HG02642 (cell line): ENCODE data around the gene INTS15.
A peak's percentile ranks its signal among the peaks of the same experiment; 100 is the strongest.
"Not testable (repeated sequence)": the region's sequence is repeated elsewhere in the genome, so short reads cannot be mapped to it uniquely, and the experiment has no call there.

ENCODE experiments used
- ATAC-seq: cut with Tn5 transposase; IDR thresholded peaks from one replicate; pipeline ENCODE4 v1.9.1; 2021; ENCODE audit warnings: mild to moderate bottlenecking; ENCODE audit not compliant: unreplicated experiment, poor library complexity

INTS15 gene

DNA sequence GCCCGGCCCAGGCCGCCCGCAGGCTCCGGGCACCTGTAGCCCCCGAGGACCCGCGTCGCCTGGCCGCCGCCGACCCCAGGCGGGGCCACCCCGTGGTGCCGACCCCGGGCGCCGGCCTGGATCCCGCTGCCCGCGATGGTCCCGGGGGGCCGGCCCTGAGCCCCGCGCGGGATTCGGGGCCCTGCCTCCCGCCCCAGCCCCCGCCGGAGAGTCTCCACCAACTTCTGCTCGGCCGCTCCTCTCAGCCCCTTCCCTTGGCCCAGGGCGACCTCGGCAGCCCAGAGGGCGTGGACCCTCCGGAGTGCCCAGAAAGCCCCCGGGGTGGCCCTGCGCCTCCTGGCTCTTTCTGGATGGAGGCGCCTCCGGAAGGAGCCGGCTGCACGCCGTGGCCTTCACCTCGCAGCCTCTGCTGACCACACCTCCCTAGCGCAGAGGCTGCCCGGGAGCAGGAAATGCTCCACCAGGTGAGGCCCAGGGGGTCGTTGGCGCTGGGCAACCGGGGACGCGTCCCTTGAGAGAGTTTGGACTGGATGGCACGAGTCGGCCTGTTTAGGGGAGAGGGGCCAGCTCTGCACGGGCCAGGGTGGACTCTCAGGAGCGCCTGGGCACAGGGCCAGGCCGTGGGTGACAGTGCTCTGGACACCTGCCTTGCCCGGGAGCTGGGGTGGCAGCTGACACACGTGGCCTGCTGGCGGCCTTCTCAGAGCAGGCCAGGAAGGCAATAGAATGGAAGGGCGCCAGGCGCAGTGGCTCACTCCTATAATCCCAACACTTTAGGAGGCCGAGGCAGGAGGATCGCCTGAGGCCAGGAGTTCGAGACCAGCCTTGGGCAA, 26.1 kb downstream of the INTS15 start:
- no peak for ATAC-seq

DNA sequence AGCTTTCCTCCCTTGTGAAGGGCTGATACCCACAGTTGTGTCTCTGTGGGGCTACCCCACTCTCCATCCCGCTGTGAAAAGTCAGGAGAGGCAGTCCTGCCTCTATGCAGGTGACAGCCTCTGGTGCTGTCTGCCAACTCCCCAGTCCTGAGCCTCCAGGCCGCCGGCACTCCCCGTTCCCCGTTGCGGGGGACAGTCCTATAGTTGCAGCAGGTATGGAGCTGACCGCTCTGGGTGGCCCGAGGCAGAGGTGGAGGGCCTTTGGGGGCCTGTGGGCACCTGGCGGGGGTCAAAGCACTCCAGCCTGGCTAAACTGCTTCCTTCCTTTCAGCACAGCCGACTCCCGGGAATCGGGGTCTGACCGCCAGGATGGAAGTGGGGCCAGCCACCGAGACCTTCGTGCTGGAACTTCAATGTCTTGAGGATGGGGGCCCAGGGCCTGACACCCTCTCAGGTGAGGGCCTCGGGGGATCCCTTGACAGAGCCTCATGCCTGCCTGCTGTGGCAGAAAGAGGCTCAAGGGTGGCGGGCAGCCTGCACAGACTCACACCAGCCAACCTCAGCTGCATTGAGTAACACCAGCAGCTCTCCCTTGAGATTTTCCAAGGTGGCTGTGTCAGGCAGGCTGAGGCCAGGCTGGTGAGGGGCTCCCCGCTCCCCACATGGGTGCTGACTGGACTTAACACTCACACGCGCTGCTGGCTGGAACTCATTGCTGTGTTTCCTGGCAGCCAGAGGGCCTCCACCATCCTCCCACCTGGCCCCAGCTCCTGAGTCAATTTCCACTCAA, 27.2 kb downstream of the INTS15 start:
- no peak for ATAC-seq

- ATAC-seq: no peak
Observed at GRCh38 chr7:6618621-6619020, 28.8 kb downstream of the INTS15 start.

DNA sequence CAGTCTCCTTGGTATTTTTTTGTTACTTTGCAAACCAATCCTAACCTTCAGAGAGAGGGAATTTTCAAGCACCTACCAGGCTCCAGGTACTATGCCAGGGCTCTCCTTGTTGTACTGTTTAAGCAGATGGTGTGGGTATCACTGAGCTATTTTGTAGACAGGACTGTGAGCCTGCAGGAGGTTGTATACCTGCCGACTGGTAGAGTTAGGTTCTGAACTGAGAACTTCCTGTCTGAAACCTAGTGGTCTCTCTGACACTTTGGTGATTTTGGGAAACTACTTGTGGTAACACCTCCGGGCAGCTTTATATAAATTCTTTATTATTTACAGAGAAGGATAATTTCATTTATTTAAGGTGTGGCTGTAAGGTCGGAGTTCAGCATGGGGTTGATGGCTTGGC, 30.1 kb downstream of the INTS15 start:
- ATAC-seq: no peak

DNA sequence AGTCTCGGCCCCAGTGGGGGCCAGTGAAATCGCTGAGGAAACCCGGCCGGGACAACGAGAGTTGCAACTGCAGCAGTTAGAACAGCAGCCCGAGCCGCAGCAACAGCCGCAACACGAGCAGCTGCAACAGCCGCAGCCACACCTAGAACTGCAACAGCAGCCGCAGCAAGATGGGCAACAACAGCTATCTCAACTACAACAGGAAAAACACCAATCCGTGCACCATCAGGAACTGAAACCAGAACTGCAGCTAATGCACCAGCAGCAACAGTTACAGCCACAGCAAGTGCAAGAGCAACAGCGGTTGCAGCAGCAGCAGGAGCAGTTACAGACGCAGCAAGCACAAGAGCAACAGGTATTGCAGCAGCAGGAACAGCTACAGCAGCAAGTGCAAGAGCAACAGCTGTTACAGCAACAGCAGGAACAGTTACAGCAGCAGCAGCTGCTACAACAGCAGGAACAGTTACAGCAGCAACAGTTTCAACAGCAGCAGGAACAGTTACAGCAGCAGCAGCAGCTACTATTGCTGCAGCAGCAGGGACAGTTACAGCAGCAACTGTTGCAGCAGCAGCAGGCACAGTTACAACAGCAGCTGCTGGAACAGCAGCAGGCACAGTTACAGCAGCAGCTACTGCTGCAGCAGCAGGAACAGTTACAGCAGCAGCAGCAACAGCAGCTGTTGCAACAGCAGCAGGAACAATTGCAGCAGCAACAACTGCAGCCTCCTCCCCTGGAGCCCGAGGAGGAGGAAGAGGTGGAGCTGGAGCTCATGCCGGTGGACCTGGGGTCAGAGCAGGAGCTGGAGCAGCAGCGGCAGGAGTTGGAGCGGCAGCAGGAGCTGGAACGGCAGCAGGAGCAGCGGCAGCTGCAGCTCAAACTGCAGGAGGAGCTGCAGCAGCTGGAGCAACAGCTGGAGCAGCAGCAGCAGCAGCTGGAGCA, 31.6 kb downstream of the INTS15 start:
- ATAC-seq: no peak

- no peak for ATAC-seq
Observed at GRCh38 chr7:6622134-6622710, 32.4 kb downstream of the INTS15 start.

GRCh38 chr7:6623589-6624245, 33.9 kb downstream of the INTS15 start:
- no peak for ATAC-seq

DNA sequence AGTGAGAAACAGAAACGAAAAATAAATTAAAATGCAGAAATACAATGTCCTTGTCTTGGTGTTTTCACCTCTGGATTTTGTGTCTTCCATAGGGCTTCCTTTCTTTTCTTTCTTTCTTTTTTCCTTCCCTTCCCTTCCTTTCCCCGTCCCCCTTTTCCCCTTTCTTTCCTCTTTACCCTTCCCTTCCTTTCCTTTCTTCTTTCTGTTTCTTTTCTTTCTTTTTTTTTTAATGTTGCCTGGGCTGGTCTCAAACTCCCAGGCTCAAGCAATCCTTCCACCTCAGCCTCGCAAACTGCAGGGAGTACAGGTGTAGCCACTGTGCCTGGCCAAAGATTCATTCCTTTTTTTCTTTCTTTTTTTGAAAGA, 34.4 kb downstream of the INTS15 start:
- no peak for ATAC-seq

- no peak for ATAC-seq
Observed at GRCh38 chr7:6628045-6628444, 38.2 kb downstream of the INTS15 start.

DNA sequence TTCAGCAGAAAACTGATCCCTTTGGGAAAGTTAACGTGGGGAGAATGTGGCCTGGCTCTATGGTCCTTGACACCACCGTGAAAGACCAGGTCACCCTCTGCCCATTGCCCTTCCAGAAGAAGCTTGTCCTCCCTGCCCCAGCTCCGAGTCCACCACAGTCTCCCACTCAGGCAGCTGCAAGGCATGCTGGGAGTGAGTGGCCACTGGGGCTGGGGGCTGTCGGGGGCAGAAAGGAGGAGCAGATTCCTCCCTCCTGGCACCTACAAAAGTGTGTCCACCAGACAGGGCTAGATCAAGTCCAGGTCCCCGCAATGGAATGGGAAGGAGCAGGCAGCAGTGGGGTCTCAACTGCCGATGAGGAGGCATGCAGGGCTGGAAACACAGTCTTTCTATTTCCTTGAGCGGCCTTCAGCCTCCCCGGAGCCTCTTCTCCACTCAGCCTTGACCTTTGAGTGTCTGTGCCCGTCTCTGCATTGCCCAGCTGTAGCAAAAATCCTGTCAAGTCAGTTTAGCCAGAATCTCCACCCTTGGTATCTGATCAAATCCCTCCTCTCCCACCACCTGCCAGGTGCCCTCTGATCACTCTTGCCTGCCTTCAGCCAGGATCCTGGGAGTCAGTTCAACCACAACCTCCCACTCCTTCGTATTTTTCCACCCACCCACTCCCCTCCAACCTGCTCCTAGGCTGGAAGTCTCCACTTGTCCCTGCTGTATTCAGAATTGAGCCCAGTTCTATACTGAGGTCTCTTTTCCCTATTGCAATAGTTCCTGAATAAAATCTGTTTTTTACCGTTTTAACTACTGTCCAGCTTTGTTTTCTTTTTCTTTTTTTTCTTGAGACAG, 40.4 kb downstream of the INTS15 start:
- no peak for ATAC-seq

DNA sequence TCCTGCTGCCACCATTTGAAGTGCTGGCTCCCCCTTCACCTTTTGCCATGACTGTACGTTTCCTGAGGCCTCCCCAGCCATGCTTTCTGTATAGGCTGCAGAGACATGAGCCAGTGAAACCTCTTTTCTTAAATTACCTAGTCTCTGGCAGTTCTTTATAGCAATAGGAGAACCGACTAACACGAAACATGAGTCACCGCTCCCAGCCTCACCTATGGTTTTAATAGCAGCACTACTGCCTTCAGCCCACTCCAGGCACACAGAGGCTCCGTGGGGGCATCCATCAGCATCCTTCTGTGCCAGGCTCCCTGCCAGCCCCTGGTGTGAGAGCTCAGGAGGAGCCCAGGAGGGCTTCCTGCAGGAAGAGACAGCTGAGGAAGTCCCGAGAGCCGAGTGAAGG, 41.8 kb downstream of the INTS15 start:
- no peak for ATAC-seq

- ATAC-seq: no peak
Observed at GRCh38 chr7:6634021-6634420, 44.2 kb downstream of the INTS15 start.

DNA sequence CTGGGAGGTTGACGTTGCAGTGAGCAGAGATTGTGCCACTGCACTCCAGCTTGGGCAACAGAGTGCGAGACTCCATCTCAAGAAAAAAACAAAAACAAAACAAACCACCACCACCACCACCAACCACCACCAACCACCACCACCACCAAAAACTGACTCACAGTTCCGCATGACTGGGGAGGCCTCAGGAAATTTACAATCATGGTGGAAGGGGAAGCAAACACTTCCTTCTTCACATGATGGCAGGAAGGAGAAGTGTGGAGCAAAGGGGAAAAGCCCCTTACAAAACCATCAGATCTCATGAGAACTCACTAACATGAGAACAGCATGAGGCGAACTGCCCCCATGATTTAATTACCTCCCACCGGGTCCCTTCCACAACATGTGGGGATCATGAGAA, 45.1 kb downstream of the INTS15 start:
- ATAC-seq: not testable (repeated sequence)

DNA sequence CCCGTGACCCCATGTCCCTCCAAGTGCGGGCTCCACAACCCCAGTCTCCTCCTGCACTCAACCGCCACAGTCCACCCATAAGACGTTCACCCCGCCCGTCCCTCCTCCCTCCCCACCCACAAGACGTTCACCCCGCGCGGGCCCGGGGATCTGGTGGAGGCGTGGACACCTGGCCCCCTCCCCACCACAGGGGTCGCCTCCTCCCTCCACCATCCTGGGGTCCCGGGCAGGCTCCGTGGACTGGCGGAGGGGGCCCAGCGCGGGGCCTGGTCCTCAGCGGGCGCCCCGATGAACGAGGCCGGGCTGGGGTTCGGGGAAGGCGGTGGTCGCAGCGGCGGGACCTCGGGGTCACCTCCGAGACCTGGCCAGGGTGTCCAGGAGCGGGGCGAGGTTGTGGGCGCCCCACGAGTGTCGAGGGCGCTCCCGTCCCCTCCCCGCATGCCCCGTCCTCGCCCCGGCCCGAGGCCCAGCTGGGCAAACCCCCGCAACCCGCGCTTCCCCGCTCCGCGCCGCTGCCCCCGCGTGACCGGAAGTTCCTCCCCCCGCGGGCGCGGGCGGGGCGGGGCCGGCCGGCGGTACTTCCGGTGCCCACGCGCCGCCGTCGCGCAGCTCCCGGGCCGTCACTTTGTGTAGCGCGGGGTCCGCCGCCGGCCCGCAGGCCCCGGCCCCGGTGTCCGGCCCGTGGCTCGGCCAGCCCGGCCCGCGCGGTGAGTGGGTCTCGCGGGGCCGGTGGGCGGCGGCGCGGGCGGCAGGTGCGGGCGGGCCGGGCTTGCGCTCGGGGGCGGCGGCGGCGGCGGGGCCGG, 47.1 kb downstream of the INTS15 start, which contains the start of gene ZNF316:
Gene ZNF316, plus strand, starts transcription at position 578 of the 803 bp plus-strand sequence. CDS start 5,092 bp downstream, outside the sequence.
- ATAC-seq: peak; percentile 72

GRCh38 chr7:6637544-6638229, 47.9 kb downstream of the INTS15 start:
- ATAC-seq: peak; percentile 76

- no peak for ATAC-seq
Observed at GRCh38 chr7:6639032-6639431, 49.2 kb downstream of the INTS15 start.

DNA sequence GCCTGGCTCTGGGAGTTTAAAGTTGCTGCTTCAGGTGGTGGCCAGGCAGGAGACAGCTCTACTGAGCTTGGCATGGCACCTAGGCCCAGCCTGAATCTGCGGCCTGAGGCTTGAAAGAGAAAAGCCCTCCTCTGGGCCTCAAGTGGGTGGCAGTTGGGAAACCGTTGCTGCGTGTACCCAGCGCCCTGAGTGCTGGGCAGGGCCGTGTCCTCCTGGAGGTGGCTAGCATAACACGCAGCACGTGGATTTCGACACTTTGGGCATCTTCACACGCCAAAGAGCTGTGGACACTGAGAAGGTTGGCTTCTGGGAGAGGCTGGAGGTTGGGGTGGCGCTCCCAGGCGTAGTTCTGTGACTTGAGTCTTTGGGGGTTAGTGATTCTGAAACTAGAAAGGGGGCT, 49.8 kb downstream of the INTS15 start:
- no peak for ATAC-seq
